HL-60/S4 treated with phorbol 12-myristate 13-acetate at 8.2 ng/mL for 4 days and 3 days (cell line): ENCODE data around the gene ARHGAP10.
"Not testable (repeated sequence)": the region's sequence is repeated elsewhere in the genome, so short reads cannot be mapped to it uniquely, and the experiment has no call there.

ENCODE experiments used
- in situ Hi-C: fragments of 300-500 bp; cut with MboI; formaldehyde crosslinking; loops from 2 replicates; pipeline ENCODE4 v1.15.0; 2022; ENCODE audit warnings: low sequenced_read_pairs

ARHGAP10 gene

DNA sequence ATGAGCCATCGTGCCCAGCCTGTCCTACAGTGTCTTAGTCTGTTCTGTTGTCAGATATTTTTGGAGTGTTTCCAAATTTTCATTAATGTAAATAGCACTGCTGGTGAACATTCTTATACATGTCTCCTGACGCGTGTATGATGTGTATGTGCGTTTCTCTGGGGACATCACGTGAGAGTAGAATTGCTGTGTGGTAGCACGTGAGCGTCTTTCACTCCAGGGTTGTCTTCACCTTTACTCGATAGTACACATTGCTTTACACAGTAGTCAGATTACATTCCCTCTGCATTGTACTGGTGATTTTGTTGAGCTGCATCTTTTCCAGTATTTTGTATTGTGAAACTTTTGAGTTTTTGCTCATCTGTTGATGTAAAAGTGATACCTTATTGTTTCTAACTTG lies 60.0 kb downstream of the ARHGAP10 start:
- in situ Hi-C loops: no loop called here

DNA sequence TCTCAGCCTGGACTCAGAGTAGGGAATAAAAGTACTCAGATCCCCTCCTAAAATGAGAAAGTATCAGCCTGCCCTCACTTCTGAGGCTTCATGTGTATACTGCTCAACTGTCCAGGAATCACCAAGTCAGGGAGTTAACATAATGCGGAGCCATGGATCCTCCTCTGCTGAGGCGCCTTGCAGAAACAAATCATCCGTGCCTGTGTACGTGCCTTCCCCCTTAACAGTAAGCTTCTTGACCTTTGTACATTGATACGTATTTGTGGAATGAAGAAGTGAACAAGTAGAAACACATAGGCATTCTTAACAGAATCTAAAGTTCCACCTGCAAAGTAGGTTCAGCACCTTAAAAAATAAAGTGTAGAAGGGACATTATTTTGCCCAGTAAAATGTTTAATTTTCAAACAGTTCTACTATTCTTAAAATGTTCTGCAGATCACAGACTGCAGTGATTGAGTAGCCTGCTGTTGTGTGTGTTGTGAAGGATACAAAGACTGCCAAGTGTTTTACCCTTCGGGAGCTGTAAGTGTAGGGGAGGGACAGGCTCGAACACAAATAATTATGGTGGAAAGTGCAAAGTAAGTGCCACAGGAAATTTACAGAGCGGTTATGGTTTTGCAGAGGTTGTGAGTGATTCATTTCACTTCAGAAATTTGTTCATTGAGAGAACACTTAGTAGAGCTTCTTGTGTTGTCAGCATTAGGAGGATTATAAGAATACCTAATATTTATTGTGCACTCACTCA lies 61.9 kb downstream of the ARHGAP10 start:
- in situ Hi-C loops: no loop called here

DNA sequence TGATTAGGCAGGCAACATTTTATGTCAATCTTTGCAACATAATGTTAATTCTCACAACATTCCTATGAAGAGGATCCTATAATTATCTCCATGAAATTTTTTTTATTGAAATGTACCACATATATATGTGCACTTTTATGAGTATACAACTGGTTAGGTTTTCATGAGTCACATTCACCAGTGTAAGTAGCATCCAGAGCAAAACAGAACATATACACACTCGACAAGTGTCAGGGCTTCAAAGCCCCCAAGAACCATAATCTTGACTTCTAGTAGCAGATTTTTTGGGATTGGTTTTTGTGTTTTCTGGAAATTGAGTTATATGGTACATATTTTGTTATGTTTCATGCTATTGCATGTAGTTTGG lies 62.4 kb downstream of the ARHGAP10 start:
- in situ Hi-C loops: no loop called here

DNA sequence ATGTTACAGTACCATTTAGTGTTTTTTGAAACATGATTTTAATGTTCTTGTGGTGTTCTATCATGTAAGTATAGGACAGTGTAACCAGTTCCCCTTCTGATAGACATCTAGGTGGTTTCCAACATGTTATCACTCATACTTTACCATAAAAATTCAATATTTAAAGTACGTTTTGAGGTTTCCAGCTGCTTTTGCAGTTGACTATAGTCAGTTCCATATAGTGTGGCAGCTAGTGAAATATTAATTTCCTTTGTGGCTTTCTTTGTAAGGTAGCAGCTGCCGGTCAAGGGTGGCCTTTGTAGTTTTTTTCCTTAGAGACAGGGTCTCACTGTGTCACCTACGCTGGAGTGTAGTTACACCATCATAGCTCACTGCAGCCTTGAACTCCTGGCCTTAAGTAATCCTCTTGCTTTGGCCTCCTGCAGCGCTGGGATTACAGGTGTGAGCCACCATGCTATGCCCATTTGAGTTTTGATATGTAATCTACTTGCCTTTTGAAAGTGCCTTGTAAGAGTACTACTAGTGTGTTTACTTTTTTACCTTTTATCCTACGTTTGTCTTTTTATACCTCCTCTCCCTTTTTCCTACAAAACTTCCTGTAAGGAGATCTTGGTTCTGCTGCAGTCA lies 63.0 kb downstream of the ARHGAP10 start:
- in situ Hi-C loops: no loop called here

GRCh38 chr4:147799057-147799456 lies 67.2 kb downstream of the ARHGAP10 start:
- in situ Hi-C loops: not testable (repeated sequence)

DNA sequence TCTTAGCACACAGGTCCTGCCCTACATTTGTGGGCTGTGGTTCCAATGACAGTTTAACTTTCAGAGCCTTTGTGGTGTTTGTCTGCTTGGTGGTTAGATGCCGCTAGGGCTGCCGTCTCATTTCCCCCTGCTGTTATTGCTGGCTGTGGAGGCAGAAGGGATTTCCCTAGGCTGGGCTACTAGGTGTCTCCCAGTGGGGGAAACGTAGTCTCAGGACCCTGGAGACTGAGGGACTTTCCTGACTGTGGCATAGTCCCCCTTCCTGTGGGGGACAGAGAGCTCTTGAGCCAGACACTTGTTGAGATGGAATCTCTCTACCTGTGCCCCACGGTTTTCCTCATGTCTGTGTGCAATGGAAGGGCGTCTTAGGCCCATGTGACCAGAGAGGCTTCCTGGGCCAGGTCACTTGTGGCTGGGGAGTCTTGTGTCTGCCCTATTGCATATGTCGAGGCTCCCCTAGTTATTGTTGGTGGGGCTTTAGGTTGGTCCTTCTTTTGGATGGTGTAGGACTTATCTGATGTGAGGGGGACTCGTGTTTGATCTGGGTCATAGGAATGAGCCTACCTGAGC lies 68.2 kb downstream of the ARHGAP10 start:
- in situ Hi-C loops: no loop called here

DNA sequence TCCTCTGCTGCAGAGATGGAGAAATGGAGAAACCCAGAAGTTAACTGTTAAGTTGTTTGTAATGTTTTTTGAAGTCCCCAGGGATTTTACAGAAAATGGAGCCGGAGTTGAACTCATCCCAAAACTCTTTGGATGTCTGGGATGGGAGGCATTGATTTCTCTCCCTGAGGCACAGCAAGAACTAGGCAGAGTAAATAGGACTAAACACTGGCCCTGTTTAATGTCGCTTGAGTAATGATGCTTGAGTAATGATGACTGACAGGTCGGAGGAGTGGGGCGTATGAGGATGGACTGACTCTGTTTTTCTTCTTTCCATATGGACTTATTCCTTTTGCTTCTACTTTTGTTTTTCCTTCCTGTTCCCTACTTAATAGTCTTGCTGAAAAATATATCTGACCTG lies 69.9 kb downstream of the ARHGAP10 start:
- in situ Hi-C loops: no loop called here

GRCh38 chr4:147802346-147802745 lies 70.5 kb downstream of the ARHGAP10 start:
- in situ Hi-C loops: no loop called here

GRCh38 chr4:147805946-147806345 lies 74.1 kb downstream of the ARHGAP10 start:
- in situ Hi-C loops: no loop called here

DNA sequence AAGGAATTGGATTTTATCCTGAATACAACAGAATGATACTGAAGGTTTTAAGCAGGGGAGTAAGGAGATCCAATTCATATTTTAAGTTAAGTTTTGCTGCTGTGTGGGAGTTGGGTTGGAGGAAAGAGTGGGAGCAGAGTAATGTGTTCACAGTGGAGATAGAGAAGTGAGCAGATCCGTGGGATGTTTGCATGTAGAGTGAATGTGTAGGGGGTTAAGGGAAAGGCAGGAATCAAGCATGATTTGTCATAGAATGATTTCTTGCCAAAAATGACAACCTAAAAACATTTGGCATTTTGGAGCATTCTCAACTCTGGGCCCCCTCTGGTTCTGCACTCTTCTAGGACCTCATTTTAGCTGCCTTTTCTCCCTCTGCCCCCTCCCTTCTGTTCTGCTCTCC lies 76.6 kb downstream of the ARHGAP10 start:
- in situ Hi-C loops: no loop called here

- in situ Hi-C loops: no loop called here
Measured at GRCh38 chr4:147809211-147809610, 77.3 kb downstream of the ARHGAP10 start.

- in situ Hi-C loops: no loop called here
Measured at GRCh38 chr4:147811878-147812277, 80.0 kb downstream of the ARHGAP10 start.

- in situ Hi-C loops: no loop called here
Measured at GRCh38 chr4:147813109-147813773, 81.4 kb downstream of the ARHGAP10 start.

- in situ Hi-C loops: no loop called here
Measured at GRCh38 chr4:147813973-147814372, 82.1 kb downstream of the ARHGAP10 start.

GRCh38 chr4:147814376-147814775 lies 82.5 kb downstream of the ARHGAP10 start:
- in situ Hi-C loops: no loop called here

- in situ Hi-C loops: no loop called here
Measured at GRCh38 chr4:147815741-147816140, 83.9 kb downstream of the ARHGAP10 start.

- in situ Hi-C loops: no loop called here
Measured at GRCh38 chr4:147816382-147817254, 84.7 kb downstream of the ARHGAP10 start.

- in situ Hi-C loops: no loop called here
Measured at GRCh38 chr4:147820975-147821374, 89.1 kb downstream of the ARHGAP10 start.

- in situ Hi-C loops: no loop called here
Measured at GRCh38 chr4:147821555-147821954, 89.7 kb downstream of the ARHGAP10 start.

DNA sequence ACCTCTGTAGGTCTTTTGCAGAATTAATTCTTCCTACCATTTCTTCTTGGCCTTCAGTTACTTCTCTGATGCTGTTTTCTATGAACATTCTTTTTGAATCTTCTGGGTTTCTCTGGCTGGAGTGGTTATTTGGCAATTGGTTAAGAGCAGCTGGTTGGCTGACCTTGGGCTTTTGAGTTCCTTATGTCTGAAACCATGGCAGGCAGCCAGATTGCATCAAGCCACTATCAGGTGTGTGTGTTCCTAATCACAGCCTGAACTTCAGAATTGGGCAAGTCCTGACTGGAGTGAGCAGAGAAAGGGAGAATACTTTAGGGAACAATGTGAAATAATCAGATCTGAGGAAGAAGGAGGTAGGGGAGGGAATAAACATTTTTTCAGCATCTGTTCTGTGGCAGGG lies 90.2 kb downstream of the ARHGAP10 start:
- in situ Hi-C loops: no loop called here

GRCh38 chr4:147823130-147823529 lies 91.2 kb downstream of the ARHGAP10 start:
- in situ Hi-C loops: no loop called here
